ENCODE measurements around the gene SRGAP3.

SRGAP3 gene

GRCh38 chr3:9223672-9224071 lies 25.8 kb downstream of the SRGAP3 start:
- DNase-seq, result no peak

GRCh38 chr3:9222956-9223639 lies 26.3 kb downstream of the SRGAP3 start:
- no peak for DNase-seq

GRCh38 chr3:9222049-9222448 lies 27.4 kb downstream of the SRGAP3 start:
- no peak for DNase-seq

- no peak for DNase-seq
Measured at GRCh38 chr3:9218514-9218846, 31.0 kb downstream of the SRGAP3 start.

GRCh38 chr3:9217784-9218513 lies 31.5 kb downstream of the SRGAP3 start:
- no peak for DNase-seq

GRCh38 chr3:9216736-9217135 lies 32.7 kb downstream of the SRGAP3 start:
- no peak for DNase-seq

- DNase-seq, result no peak
Measured at GRCh38 chr3:9214599-9214998, 34.8 kb downstream of the SRGAP3 start.

- DNase-seq, result no peak
Measured at GRCh38 chr3:9214185-9214584, 35.3 kb downstream of the SRGAP3 start.

GRCh38 chr3:9213019-9213634 lies 36.3 kb downstream of the SRGAP3 start:
- DNase-seq, result no peak

GRCh38 chr3:9211155-9211950 lies 38.1 kb downstream of the SRGAP3 start:
- no peak for DNase-seq

- DNase-seq, result no peak
Measured at GRCh38 chr3:9209777-9210176, 39.7 kb downstream of the SRGAP3 start.

- no peak for DNase-seq
Measured at GRCh38 chr3:9208605-9209152, 40.8 kb downstream of the SRGAP3 start.

- DNase-seq, result no peak
Measured at GRCh38 chr3:9207116-9207763, 42.2 kb downstream of the SRGAP3 start.

GRCh38 chr3:9206287-9206686 lies 43.2 kb downstream of the SRGAP3 start:
- no peak for DNase-seq

GRCh38 chr3:9205345-9206143 lies 43.9 kb downstream of the SRGAP3 start:
- no peak for DNase-seq

GRCh38 chr3:9204253-9204992 lies 45.0 kb downstream of the SRGAP3 start:
- no peak for DNase-seq

- no peak for DNase-seq
Measured at GRCh38 chr3:9203317-9203716, 46.1 kb downstream of the SRGAP3 start.

GRCh38 chr3:9202546-9202945 lies 46.9 kb downstream of the SRGAP3 start:
- DNase-seq, result no peak

- DNase-seq, result no peak
Measured at GRCh38 chr3:9201955-9202354, 47.5 kb downstream of the SRGAP3 start.

- no peak for DNase-seq
Measured at GRCh38 chr3:9201266-9201665, 48.2 kb downstream of the SRGAP3 start.

- DNase-seq, result no peak
Measured at GRCh38 chr3:9199775-9200174, 49.7 kb downstream of the SRGAP3 start.

Measured in NCI-H1417 treated with DMSO at 0.1 percent for 48 hours (cell line).